Activated naive CD4-positive, alpha-beta T cell treated with anti-CD3 and anti-CD28 coated beads, Interleukin-2, amount 50 U/mL, for 24 hours (primary cell): ENCODE measurements around the gene JADE1.

ENCODE experiments used
- H3K27ac Mint-ChIP-seq: one replicate; pipeline ENCODE4 v1.8.0; 2021; ENCODE audit warnings: mild to moderate bottlenecking, mixed read lengths
- H3K27me3 Mint-ChIP-seq: one replicate; pipeline ENCODE4 v1.8.0; 2021; ENCODE audit warnings: mixed read lengths
- H3K36me3 Mint-ChIP-seq: one replicate; pipeline ENCODE4 v1.8.0; 2021; ENCODE audit warnings: mixed read lengths
- H3K4me1 Mint-ChIP-seq: one replicate; pipeline ENCODE4 v1.8.0; 2021; ENCODE audit warnings: mixed read lengths
- H3K4me3 Mint-ChIP-seq: one replicate; pipeline ENCODE4 v1.8.0; 2021; ENCODE audit warnings: mild to moderate bottlenecking, mixed read lengths
- H3K9me3 Mint-ChIP-seq: one replicate; pipeline ENCODE4 v1.8.0; 2021; ENCODE audit warnings: mixed read lengths

JADE1 gene

GRCh38 chr4:128800284-128800683, 9.2 kb upstream of the JADE1 start:
- Mint-ChIP-seq H3K4me3 (no peak overlapping the region), H3K27me3 (no peaks in the 10 kb centered on the region), H3K27ac (no peak overlapping the region), H3K36me3 (peaks cover 2% of the 10 kb centered on the region), H3K4me1 (peaks cover 12% of the 10 kb centered on the region), H3K9me3 (no peaks in the 10 kb centered on the region)

GRCh38 chr4:128800701-128801284, 8.7 kb upstream of the JADE1 start:
- Mint-ChIP-seq H3K9me3 (no peaks in the 10 kb centered on the region), H3K36me3 (peaks cover 2% of the 10 kb centered on the region), H3K27ac (no peak overlapping the region), H3K4me1 (peaks cover 12% of the 10 kb centered on the region), H3K4me3 (no peak overlapping the region), H3K27me3 (no peaks in the 10 kb centered on the region)

- Mint-ChIP-seq H3K27ac (peak overlapping the region; percentile 93), H3K27me3 (no peaks in the 10 kb centered on the region), H3K9me3 (no peaks in the 10 kb centered on the region), H3K4me3 (peak overlapping the region; percentile 72), H3K4me1 (peaks cover 12% of the 10 kb centered on the region), H3K36me3 (no peaks in the 10 kb centered on the region)
Measured at GRCh38 chr4:128802680-128803628, 6.5 kb upstream of the JADE1 start.

GRCh38 chr4:128803783-128804182, 5.7 kb upstream of the JADE1 start:
- peak overlapping the region; percentile 93 for H3K27ac Mint-ChIP-seq
- H3K27me3 Mint-ChIP-seq, result no peaks in the 10 kb centered on the region

GRCh38 chr4:128810331-128810870, 901 bp downstream of the JADE1 start:
- peak overlapping the region; percentile 97 for H3K4me3 Mint-ChIP-seq
- no peaks in the 10 kb centered on the region for H3K9me3 Mint-ChIP-seq
- H3K4me1 Mint-ChIP-seq, result peaks cover 23% of the 10 kb centered on the region
- peak overlapping the region; percentile 99 for H3K27ac Mint-ChIP-seq
- H3K36me3 Mint-ChIP-seq, result no peaks in the 10 kb centered on the region
- H3K27me3 Mint-ChIP-seq, result no peaks in the 10 kb centered on the region

More at GRCh38 chr4:128803783-128804182, 5.7 kb upstream of the JADE1 start:
- Mint-ChIP-seq H3K36me3 (no peaks in the 10 kb centered on the region), H3K4me3 (peak overlapping the region; percentile 72), H3K9me3 (no peaks in the 10 kb centered on the region), H3K4me1 (peaks cover 12% of the 10 kb centered on the region)

- H3K4me3 Mint-ChIP-seq, result peak overlapping the region; percentile 97
- peaks cover 29% of the 10 kb centered on the region for H3K4me1 Mint-ChIP-seq
- no peaks in the 10 kb centered on the region for H3K27me3 Mint-ChIP-seq
- H3K27ac Mint-ChIP-seq, result peak overlapping the region; percentile 99
- H3K36me3 Mint-ChIP-seq, result no peaks in the 10 kb centered on the region
- no peaks in the 10 kb centered on the region for H3K9me3 Mint-ChIP-seq
Measured at GRCh38 chr4:128810871-128811570, 1.5 kb downstream of the JADE1 start.

GRCh38 chr4:128811571-128812441, 2.3 kb downstream of the JADE1 start:
- H3K4me3 Mint-ChIP-seq, result peak overlapping the region; percentile 97
- H3K36me3 Mint-ChIP-seq, result peaks cover 1% of the 10 kb centered on the region
- no peaks in the 10 kb centered on the region for H3K9me3 Mint-ChIP-seq
- peaks cover 37% of the 10 kb centered on the region for H3K4me1 Mint-ChIP-seq
- H3K27me3 Mint-ChIP-seq, result no peaks in the 10 kb centered on the region
- H3K27ac Mint-ChIP-seq, result peak overlapping the region; percentile 92

- H3K27ac Mint-ChIP-seq, result peak overlapping the region; percentile 46
- peak overlapping the region; percentile 79 for H3K4me3 Mint-ChIP-seq
- H3K36me3 Mint-ChIP-seq, result peaks cover 1% of the 10 kb centered on the region
- H3K4me1 Mint-ChIP-seq, result peaks cover 43% of the 10 kb centered on the region
- no peaks in the 10 kb centered on the region for H3K9me3 Mint-ChIP-seq
- no peaks in the 10 kb centered on the region for H3K27me3 Mint-ChIP-seq
Measured at GRCh38 chr4:128812442-128813235, 3.1 kb downstream of the JADE1 start.

- H3K27me3 Mint-ChIP-seq, result no peaks in the 10 kb centered on the region
- no peak overlapping the region for H3K27ac Mint-ChIP-seq
- peaks cover 56% of the 10 kb centered on the region for H3K4me1 Mint-ChIP-seq
- H3K4me3 Mint-ChIP-seq, result no peak overlapping the region
- peaks cover 1% of the 10 kb centered on the region for H3K36me3 Mint-ChIP-seq
- no peaks in the 10 kb centered on the region for H3K9me3 Mint-ChIP-seq
Measured at GRCh38 chr4:128813965-128814364, 4.5 kb downstream of the JADE1 start.

GRCh38 chr4:128818442-128818841, 8.9 kb downstream of the JADE1 start:
- Mint-ChIP-seq H3K27me3 (no peaks in the 10 kb centered on the region), H3K27ac (no peak overlapping the region), H3K9me3 (no peaks in the 10 kb centered on the region), H3K36me3 (peaks cover 1% of the 10 kb centered on the region), H3K4me3 (no peak overlapping the region), H3K4me1 (peaks cover 84% of the 10 kb centered on the region)

- no peaks in the 10 kb centered on the region for H3K27me3 Mint-ChIP-seq
- H3K36me3 Mint-ChIP-seq, result peaks cover 1% of the 10 kb centered on the region
- no peaks in the 10 kb centered on the region for H3K9me3 Mint-ChIP-seq
- H3K4me3 Mint-ChIP-seq, result peak overlapping the region; percentile 51
- H3K4me1 Mint-ChIP-seq, result peaks cover 82% of the 10 kb centered on the region
- H3K27ac Mint-ChIP-seq, result no peak overlapping the region
Measured at GRCh38 chr4:128819082-128819742, 9.7 kb downstream of the JADE1 start.

GRCh38 chr4:128820671-128821070, 11.2 kb downstream of the JADE1 start:
- Mint-ChIP-seq H3K27me3 (no peaks in the 10 kb centered on the region), H3K4me1 (peaks cover 86% of the 10 kb centered on the region), H3K27ac (no peak overlapping the region), H3K4me3 (no peak overlapping the region), H3K9me3 (no peaks in the 10 kb centered on the region), H3K36me3 (peaks cover 1% of the 10 kb centered on the region)

- Mint-ChIP-seq H3K36me3 (peaks cover 1% of the 10 kb centered on the region), H3K9me3 (no peaks in the 10 kb centered on the region), H3K27ac (no peak overlapping the region), H3K4me3 (no peak overlapping the region), H3K27me3 (no peaks in the 10 kb centered on the region), H3K4me1 (peaks cover 86% of the 10 kb centered on the region)
Measured at GRCh38 chr4:128821151-128821550, 11.7 kb downstream of the JADE1 start.
